GM21717 (cell line): ENCODE measurements around the gene CARD9.

Experiments
- ATAC-seq: cut with Tn5 transposase; IDR thresholded peaks from one replicate; pipeline ENCODE4 v1.9.1; 2021; ENCODE audit warnings: mild to moderate bottlenecking, moderate library complexity; ENCODE audit not compliant: unreplicated experiment

CARD9 gene

DNA sequence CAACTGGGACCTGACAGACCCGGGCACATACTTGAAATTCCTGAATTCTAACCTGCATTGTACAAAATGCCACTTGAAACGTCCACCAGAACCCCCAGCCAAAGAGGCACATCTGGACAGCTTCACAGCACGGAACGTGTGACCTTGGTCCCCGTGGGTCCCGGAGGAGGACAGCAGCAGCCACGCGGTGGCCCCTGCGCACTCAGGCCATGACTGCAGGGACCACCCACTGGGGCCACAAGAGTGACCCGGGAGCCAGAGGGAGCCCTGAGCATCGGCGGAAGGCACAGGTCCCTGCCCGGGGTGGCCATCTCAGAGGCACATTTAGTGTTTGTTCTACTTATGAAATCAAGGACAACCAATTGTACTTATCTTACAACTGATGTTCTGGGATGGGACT is 28.6 kb upstream of the CARD9 start:
- ATAC-seq = no peak

DNA sequence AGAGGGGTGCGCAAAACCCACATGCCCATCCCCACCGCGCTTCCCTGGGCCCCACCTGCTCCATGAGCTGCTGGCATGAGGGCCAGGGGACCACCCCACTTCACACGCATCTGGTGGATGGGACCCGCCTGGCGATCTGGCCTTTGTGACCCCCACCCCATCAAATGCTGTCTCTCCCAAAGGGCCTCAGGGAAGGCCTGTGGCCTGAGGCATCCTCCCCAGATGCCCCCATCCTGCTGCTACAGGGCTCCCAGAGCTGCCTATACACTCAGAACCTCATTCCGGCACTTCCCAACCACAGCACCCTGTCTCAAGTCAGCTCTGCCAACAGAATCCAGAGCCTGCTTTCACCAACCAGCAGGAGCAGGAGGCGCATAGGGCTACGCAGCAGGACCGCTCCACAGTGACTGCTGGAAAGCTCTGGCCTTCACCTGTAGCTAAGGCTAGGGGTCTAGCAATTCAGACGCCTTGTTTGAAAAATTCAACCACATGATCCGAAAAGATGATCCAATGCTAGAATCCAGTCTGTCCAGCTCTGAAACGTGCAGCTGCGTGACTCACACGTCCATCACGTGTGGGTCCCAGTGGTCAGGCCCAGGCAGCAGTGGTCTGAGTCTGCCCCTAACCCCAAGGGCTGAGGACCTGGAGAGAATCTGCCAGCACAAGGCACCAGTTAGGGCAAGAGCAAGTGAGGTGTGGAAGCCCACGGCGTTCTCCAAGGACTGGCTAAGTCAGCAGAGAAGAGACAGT is 27.9 kb upstream of the CARD9 start:
- ATAC-seq = no peak

DNA sequence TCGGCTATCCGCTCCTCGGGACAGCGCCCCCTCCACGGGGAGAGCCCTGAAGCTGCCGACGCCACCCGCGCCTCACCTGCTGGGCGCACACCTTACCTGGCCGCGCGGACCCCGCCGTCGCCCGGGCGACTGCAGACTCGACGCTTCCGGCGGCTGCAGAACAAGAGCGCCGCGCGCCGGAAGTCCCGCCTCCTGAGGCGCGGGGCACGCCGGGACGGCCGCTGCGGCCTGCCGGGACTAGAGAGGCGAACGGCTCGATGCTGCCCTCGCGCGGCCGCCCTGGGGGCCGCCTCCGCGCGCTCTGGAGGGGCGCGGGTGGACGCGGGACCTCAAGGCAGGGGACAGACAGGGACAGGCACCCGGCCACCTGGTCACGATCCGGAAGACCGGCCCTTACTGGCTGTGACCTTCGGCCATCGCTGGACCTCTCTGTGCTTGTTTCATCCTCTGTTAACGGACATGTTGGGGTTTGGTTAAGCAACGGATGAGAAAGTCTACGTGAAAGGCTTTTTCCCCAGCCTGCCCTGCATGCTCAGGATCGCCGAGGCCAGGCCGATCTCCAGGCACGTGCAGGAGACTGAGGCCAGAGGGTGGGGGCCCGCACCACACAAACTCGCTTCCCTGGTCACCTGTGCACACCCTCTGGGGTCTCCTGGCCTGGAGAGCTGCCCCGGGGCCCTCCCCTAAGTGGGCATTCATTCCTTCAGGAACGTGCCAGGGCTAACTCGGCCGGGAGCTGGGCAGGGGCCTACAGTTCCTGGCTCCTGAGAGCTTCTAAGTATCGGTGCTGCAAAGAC is 26.8 kb upstream of the CARD9 start, which contains the start of gene SNAPC4:
Gene SNAPC4, minus strand, starts transcription at position 133 of the 797 bp plus-strand sequence. CDS start 1,742 bp downstream, outside the sequence.
- peak; percentile 64 for ATAC-seq

DNA sequence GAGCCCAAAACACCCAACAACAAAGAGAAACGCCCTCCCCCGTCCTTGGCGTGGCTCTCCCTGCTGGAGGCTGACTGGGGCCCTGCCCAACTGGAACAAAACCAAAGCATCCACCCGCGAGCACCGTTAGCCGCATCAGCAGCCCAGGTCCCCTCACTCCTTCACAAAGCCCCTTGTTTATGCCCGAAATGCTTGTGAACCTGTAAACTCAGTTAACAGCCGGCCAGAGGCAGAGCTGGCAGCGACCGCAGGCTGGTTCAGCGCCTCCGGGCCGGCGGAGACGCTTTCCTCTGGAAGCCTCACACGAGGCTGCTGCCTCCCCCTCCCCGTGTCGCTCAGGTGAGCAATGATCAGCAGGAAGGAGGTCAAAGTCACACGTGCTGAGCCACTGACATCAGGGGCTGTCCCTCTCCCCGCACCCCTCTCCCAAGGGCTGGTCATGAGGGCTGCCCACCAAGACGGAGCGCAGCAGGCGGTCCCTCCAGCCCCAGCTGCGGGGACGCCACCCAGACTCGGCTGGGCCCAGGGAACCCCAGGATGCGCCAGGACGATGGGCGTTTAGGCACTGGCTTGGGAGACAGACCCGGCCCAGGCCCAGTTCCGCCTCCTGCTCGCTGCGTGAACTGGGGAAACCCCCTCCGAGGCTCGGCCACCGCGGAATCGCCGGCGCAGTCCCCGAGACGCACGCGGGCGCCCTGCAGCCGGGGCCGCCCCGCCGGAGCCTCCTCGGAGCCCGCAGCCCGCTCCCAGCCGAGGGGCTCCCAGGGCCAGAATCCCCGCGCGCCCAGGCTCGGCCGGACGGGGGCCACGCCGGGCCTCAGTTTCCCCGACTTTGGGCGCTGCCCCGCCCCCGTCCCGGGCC is 25.9 kb upstream of the CARD9 start:
- ATAC-seq = no peak

DNA sequence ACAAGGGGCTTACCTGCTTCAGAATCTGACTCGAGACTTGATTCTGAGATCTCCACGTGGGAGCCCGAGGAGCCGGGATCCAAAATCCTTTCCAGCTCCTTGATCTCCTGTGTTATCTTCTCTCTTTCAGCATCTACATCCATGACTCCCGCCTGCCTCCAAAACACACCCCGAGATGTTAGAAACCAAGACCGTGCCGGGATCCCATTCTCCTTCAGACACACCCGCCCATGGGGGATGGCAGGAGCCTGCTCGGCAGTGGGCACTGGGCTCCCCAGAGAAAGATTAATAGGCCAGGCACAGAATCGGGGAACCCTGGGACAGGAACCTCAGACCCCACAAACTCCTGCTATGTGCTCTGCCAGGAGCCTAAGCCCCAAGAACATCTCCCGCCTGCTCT is 24.8 kb upstream of the CARD9 start:
- ATAC-seq = no peak

DNA sequence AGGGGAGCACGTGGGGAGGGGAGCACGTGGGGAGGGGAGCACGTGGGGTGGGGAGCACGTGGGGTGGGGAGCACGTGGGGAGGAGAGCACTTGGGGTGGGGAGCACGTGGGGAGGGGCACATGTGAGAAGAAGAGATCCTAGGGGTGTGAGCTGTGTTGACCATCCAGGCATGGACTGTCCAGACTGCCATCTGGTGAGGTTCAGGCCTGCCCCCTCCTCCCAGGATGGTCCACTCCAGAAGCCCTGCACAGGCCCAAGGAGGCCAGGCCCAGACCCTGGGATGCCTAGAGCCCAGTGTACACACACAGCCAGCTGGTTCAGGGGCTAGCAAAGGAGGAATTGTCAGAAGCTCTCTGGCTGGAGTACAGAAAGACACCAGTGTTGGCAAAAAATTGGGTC is 24.2 kb upstream of the CARD9 start:
- no peak for ATAC-seq

DNA sequence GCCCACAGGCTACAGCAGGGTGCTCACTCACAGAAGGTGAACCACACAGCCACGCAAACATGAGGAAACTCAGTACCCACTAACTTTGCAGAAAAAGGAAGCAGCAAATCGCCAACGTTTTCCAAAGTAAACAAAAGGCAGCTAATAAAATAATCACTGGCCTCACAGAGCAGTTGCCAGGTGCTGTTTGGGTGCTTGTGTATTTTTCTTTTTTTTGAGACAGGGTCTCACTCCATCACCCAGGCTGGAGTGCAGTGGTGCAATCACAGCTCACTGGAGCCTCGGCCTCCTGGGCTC is 22.7 kb upstream of the CARD9 start:
- no peak for ATAC-seq

DNA sequence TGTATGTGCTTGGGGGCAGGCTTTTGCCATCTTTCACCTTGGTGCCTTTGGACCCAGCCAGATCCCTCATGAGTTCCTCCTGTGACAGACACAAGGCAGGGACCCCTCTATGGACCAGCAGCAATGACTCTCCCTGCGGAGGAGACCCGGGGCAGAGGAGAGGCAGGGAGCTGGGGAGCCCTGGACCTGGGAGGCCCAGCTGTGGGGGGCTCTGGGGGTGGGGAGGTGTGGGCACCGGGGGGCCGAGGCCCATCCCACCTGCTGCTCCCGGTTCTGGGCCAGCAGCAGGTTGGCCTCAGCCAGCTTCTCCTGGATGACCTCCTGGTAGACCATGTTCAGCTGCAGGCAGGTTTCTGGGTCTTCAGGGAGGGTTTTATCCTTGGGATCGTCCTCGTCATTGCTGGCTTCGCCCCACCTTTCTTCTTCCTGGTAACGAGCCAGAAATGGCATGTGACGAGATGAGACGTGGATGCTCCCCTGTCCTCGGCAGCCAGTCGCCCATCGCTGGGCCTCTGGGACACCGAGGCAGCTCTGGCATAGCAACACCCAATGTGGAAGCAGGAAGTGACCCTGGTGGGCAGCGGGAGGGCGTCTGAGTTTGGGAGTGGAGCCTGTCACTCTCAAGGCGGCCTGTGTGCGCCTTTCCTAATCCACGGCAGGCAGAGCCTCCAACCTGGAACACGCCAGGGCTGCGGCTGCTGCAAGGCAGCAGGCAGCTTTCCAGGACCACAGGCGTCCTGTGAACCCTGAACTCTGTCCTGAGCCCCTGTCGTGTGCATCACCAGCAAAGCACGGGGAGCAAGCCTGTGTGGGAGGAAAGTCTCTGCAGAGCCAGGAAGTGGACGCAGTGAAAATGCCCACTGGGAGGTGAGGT is 22.1 kb upstream of the CARD9 start:
- ATAC-seq = no peak

DNA sequence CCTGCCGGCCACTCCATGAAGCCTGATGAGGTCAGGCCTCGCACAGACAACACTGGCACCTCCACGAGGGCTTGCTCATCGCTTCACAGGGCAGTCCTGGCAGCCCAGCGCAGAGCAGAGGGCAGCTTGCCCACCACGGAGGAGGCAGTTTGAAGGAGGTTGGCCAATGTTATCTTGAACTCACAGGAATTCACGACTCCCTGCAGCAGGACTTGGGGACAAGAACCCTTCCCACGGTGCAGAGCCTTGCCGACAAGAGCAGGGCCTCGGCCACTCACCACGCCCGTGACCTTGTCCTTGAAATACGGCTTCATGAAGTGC is 21.5 kb upstream of the CARD9 start:
- no peak for ATAC-seq

DNA sequence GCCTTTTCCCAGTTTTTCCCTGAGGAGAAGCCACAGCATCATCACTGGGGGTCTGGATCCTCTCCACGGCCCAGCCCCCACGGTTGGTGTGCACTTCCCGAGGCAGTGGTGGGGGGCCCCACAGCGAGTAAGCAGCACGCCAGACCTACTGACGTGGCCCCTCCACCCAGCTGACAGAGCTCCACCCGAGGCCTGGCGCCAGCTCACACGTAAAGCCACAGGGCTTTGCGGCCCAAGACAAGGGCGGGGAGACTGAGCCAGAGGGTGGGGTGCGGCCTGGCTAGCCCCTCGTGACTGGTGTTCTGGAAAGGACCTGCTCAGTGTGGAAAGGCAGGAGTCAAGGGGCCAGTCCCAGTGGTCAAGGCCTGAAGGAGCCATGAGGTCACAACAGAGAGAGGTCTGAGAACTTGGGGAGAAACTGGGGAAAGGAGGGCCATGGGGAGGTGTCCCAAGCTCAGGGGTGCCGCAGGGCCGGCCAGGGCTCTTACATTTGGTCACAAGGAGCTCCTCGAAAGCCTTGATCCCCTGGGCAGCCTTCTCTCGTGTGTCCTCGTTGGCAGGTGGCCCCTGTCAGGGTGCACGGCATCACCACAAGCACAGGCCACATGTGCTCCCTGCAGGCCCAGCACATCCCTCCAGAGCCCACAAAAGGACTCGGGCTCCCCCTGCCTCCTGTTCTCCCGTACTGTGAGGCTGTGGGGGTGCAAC is 21.0 kb upstream of the CARD9 start:
- ATAC-seq = no peak

DNA sequence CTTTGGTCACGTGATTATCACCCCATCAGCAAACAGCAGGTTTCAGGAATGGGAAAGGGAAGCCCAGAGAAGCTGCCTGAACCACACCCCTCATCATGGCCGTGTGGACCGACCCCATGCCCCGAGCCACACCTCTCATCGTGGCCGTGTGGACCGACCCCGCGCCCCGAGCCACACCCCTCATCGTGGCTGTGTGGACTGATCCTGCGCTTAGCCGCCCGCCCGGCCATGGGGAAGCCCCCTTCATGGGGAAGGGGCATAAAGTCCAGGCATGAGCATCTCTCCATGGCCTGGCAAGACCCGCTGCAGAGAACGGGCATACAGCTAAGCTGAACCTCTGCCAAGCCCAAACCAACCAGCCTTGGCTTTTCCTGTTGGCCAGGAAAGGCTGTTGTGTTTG is 20.1 kb upstream of the CARD9 start:
- ATAC-seq = no peak

DNA sequence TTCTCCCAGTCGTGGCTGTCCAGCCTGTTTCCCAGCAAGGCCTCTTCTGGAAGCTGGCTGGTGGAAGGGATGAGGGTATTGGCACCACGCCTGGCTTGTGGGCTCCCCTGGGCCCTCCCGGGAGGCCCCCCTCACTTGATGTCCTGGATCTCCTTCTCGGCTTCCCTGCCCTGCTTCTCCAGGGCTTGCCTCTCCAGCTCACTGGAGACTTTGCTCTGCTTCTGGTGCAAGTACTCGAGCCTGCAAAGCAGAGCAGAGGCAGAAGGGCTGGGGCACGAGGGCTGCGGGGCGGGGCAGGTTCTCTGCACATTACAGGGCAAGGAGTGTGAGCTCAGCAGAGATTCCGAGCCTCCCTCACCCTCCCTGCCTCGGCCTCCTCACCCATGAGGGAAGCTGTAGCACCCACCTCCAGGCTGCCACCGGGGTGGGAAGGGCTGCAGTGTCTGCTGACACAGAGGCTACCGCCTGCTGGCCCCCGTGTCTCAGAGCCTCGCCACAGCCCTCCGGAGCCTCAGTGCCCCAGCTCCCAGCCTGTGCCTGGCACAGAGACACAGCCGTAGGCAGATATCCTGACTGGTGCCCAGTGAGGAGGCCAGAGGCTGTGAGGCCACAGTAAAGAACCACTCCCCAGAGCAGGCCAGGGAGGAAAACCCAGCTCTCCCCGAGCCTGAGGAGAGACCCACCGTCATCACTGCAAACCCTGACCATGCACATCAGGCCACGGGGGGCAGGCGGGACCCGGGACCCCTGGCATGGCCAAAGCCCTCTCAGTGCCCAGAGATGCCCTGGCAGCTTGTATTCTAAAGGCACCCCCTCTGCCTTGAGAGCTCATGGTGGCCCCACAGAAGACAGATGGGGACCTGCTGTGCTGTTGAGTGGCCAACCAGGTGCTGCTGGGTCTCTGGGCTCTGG is 19.3 kb upstream of the CARD9 start:
- ATAC-seq = no peak

DNA sequence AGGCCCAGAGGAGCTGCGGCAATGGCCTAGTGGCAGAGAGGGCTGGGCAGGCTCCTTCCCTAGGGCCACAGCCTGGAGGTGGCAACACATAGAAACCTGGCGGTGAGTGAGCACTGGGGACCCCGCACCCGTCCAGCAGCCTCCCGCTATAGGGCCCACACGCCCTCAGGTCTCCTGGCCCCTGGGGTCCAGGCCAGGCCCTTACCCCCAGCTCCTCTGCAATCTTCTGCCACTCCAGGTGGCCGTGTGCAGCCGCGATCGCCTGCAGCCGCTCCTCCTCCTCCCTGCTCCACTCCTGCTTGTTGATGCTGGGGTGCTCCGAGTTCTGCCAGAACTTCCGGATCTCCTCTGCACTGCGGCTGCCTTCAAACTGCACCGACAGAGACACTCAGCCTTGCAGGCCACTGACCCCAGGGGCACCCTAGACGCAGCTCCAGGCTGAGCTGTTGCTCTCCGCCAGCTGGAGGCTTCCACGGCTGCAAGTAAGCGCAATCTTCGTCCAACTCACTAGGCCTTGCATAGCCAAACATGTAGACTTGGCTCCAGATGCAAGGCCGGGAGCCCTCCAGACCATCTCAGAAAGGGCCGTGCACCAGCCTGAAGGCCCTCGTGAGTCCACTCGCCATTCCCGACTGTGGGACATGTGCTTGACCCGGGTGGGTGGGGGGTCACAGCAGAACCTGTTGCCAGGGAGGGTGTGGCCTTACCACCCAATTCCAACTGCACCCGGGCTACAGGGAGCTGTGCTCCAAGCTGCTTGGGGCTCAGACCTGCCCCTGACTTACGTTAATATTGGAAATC is 18.5 kb upstream of the CARD9 start:
- ATAC-seq = no peak

DNA sequence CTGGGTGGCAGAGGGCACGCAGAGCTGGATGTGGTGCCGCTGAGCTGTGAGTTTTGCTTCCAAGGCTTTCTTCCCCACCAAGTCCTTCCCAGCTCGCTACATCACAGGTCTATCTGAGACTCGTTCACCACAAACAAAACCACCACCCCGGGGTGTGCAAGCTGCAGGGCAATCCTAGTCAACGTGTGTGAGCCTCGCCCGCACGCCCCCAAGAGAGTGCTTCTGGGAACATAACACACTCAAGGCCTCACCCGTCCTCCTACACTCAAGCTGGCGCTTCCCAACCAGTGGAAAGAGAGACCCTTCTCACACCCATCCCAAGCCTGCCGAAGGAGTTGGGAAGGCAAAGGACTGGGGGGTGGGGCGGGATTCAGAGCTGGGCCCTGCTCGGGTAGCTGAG is 15.9 kb upstream of the CARD9 start:
- no peak for ATAC-seq

DNA sequence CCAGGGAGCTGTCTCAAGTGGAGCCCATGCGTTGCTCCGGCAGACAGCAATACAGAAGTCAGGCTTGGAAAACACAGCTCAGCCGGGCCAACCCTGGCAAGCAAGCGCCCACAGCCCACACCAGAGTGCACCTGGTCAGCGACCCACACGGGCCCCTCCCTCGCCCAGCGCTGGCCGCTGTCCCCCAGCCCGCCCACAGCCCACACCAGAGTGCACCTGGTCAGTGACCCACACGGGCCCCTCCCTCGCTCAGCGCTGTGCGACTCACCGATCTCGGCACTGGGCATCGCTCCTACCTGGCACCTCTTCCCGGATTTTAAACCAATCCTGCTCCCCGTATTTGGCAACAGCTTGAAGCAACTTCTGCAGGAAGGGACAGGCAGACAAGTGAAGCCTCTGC is 13.7 kb upstream of the CARD9 start:
- ATAC-seq = no peak

DNA sequence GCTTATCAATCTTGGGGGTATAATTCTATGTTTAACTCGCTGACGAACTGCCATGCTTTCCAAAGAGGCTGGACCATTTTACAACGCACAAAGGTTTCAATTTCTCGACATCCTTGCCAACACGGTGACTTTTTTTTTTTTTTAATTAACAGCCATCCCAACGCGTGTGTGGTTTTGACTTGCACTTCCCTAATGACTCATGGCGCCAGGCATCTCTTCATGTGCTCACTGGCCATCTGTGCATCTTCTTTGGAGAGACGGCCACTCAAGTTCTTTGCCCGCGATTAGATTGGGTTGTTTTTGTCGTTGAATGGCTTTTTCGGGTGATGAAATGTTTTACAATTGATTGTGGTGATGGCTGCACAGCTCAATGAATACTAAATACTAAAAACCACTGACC is 12.5 kb upstream of the CARD9 start:
- ATAC-seq = no peak

DNA sequence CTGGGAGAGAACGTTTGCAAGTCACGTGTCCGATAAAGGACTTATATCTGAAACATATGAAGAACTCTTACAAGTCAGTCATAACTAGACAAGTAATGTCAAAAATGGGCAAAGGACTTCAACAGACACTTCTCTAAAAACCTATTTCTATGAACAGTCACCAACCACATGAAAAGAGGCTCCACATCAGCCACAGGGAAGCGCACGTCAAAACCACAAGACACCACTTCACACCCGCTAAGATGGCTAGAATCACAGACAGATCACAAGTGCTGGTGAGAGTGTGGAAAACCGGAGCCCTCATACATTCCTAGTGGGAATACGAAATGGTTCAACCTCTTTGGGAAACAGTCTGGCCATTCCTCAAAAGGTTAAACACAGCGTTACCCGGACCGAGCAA is 11.5 kb upstream of the CARD9 start:
- no peak for ATAC-seq

DNA sequence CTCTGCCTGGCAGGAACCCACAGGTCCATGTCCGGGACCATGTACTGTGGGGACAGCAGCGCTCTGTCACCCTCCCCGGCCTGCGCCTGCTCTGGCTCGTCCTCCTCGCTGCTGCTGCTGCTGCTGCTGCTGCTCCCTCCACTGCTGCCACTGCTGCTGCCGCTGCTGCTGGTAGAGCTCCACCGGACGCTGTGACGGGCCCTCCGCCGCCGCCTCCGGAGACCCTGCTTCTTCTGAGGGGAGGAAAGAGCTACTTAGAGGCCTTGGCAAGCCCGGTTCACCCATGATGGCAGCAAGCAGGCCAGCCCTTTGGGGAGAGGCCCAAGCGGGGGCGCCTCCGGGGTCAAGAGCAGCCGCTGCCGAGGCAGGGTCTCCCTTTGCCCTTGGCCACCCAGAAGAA is 10.0 kb upstream of the CARD9 start:
- no peak for ATAC-seq
